HG02678 (cell line): Measurements from ENCODE around the gene ALCAM.

Experiments
- ATAC-seq: cut with Tn5 transposase; IDR thresholded peaks from one replicate; pipeline ENCODE4 v1.9.1; 2021; ENCODE audit warnings: mild to moderate bottlenecking, moderate library complexity; ENCODE audit not compliant: unreplicated experiment

ALCAM gene

DNA sequence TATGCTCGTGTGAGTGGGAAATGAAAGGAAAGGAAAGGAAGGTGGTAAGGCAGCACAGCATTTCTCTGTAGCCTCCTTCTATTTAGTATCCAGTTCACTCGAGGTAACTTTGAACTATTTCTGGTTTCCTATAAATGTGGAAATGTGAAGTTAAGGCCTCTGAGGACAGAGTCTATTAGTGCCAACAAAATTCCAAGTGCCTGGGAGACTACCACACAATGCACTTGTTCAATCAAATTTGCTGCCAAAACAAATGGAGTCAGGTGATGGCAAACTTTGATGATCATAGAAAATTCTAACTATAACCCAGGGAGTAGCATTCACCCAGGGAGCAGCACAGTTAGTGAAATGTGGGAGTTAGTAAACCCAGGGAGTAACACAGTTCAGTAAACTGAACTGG, 155.1 kb downstream of the ALCAM start:
- no peak for ATAC-seq

DNA sequence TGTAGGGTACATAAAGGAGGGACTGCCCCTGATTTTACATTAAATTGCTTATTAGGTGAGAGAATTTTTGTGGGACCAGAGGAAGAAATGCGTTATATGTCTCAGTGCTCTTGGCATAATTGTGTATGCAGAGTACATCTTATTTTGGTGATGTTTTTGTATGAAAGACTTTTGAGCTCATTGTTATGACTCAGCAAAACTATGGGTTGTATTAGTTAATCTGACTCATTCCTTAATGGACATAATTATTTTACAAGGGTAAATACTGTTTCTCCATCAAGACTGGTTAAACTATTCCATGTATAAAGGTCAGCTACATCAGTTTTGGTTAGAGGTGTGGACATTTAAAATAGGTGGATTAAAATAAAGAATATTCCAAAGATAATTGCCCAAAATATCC, 156.8 kb downstream of the ALCAM start:
- ATAC-seq = no peak

DNA sequence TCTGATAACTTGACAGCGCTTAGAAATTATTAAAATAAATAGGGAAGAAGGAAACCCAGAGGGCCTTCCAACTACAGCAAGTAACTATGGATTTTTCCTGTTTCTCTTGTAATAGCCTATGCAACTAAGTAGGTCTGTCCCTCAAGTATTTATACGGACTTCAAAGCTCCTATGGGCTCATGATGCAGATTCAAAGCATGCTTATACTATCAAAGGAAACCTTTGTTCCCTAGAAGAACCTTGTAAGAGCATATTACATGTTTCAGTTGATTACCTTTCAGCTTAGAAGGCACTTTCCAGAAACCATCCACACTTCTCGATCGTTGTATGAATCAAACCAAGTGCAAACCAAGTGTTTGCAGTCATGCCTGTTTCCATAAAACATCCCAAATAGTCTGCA, 158.8 kb downstream of the ALCAM start:
- ATAC-seq = no peak

DNA sequence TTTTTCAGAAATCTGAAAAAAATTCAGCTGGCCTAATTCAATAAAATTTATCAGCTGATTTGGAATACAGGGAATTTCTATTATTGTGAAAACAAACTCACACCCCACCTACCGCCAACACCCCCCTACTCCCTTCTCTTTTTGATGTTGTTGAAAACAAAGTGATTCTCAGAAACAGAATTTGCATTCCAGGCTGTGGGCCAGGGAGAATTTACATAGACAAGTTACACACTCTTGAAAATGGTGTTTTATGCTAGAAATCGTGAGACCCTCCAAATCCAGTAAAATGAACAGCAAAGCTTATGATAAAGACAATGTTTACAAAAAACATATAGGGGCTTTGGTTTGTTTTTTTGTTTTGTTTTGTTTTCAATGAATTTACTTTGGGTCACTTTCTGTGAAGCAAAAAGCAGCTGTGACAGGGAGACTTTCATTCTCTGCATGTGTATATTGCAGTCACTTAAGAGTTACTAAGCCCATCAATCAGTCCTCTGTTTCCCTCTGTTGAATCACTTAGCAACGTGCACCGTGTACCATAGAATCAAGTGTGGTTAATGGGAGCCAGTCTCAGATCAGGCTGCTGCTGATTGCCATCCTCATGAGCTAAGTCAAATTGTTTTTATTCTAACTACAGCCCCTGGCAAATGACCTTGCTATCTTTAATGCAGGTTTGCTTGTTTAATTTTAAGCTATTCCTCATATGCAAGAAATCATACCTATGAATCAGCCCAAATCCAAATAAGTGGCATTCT, 159.8 kb downstream of the ALCAM start:
- no peak for ATAC-seq

DNA sequence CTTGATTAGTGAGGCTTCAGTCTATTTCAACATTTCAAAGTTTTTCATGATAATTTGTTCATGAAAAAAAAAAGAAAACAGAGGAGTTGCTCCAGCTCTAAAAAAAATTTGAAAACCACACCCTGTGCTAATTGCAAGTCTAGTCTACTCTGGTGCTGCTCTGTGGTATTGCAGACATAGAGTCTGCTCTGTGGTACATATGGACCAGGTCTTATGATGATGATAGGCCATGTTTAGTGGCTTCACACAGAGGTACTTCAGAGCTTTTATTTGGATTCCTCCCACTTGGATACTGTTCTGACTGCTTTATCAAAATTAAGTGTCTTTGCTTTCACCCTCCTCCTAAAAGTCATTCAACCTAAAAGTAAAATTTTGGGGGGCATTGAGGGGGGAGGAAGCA, 160.8 kb downstream of the ALCAM start:
- no peak for ATAC-seq

DNA sequence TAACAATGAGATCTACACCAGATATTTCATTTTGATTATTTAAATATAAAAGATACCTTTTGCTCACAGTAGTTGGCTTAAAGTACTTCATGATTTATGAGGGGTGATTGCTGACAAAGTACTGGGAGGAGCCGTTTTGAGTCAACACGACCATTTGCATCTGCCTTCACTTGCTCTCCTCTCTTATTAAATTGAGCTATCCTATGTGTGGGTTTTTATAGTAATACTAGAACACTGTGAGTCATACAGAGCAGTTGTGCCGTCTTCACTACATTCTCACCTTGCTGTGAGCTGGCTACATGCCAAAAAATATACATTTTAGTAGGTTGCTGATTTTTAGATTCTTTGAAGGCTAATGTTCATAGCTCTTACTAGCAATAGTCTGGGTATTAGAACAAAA, 161.2 kb downstream of the ALCAM start:
- peak; percentile 53 for ATAC-seq

DNA sequence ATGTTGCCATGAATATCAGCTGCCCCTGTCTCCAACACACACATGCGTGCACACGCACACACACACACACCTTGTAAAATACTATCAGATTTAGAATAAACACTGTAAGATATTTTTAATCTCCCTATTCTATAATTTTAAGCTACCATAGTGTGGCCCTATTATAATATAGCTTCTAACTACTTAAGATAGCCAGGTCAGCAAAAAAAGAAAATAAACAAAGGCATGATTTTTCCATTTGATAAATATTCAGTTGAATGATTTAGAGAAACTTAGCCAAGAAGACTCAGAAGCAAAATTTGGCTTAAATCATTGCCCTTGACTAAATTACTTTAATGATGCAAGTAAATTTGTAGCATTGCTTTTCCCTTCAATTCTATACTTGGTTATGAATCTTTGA, 162.2 kb downstream of the ALCAM start:
- no peak for ATAC-seq

DNA sequence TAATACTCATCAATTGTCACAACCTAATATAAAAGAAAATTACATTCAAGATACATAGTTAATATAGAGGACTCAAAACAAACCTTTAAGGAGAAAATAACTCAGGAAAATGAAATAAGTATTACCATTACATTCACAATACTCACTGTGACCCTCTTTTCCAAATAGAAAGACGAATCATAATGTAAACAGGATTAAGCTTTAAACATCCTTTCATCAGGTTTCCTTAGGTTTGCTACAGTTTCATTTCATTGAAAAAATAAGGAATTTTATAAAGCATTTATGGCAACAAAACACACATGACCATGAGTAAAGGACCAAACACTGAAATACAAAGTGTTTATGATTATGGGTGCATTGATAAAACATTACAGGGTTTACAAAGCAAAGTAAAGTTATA, 162.7 kb downstream of the ALCAM start:
- ATAC-seq = no peak

DNA sequence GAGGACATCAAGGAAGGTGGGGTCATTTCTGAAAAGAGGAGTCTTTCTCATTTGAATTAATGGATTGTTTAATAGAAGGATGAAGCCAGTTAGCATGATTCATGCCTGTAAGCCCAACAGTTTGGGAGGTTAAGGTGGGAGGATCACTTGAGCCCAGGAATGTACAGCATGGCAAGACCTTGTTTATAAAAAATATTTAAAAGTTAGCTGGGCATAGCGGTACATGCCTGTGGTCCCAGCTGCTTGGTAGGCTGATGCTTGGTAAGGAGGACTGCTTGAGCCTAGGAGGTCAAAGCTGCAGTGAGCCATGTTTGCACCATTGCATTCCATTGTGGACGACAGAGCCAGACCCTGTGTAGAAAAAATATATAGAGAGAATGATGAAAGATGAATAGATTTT, 165.5 kb downstream of the ALCAM start:
- no peak for ATAC-seq

DNA sequence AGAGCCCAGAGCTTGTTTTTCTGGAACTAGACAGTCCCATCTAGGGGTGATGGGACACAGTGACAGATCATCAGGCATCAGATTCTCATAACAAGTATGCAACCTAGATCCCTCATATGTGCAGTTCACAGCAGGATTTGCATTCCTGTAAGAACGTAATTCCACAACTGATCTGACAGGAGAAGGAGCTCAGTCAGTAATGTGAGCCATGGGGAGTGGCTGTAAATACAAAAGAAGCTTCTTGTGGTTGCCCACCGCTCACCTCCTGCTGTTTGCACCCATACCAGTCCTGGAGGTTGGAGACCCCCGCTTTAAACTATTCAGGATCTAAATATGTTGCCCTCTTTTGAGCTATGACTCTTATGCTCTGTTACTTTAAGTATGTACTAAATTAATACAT, 167.3 kb downstream of the ALCAM start:
- ATAC-seq = no peak

DNA sequence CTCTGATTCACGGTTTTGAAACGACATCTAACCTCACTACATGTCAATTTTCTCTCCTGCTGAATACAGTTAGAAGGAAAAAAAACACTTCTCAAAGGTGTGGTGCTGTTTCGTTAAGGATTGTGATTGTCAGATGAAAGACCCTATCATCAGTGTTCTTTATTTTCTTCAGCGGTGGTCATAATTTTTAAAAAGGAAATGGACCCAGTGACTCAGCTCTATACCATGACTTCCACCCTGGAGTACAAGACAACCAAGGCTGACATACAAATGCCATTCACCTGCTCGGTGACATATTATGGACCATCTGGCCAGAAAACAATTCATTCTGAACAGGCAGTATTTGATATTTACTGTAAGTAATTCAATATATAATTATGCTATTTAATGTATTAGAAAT, 167.8 kb downstream of the ALCAM start:
- ATAC-seq = no peak

DNA sequence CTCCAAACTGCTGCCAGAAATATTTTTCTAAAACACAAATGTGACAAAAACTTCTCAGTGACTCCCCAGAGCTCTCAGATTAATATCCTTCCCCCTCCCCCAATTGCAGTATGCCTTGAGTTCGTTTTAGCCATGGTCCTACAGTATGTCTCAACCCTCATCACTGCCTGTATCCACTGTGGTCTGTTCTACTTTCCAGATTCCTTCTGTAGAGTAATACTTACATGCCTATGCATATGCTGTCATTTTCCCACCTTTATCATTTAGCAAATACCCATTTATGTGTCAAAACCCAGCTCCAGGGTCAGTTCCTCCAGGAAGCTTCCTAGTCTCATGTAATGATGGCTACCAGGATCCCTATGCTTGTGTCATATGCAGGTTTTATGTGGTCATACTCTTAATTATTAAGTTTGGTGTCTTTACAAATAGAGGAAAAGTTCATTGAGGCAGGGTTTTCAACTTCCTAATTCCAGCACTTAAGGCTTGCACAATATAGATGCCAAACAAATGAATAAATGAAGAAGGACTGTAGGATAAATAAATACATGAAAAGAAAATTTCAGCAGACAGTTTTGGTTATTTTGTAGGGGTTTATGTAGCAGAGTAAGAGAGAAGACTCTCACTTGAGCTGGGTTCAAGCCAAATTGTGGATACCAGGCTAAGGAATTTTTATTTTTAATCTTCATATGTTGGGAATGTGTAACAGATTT, 170.8 kb downstream of the ALCAM start:
- ATAC-seq = no peak

DNA sequence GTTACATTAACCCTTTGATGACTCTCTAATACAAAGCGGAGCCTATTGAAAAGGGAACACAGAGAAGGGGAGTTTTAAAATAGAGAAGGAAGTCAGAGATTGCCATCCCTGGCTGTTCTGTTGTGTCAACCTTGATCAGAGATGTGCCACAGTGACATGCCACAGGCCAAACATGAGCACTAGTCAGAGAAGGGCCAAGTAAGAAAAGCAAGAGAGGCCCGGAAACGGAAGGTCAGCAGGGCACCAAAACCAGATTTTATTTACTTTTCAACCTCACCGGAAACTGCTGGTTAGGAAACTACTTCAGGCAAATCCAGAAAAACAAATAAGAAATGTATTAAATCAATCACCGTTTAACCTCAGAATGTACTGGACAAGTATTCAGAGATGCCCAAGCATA, 171.8 kb downstream of the ALCAM start:
- ATAC-seq = no peak

DNA sequence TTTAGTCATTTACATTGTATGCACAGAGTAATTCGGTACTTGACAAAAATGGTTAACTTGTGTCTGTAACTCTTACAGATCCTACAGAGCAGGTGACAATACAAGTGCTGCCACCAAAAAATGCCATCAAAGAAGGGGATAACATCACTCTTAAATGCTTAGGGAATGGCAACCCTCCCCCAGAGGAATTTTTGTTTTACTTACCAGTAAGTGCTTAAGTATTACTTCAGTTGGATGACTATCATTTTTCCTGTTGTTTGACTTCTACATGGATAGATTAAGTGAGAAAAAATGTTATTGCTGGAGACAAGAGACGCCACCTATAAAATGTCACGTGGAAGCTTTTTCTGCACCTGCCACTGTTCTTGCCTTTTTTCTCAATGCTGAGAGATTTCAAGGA, 173.2 kb downstream of the ALCAM start:
- no peak for ATAC-seq

DNA sequence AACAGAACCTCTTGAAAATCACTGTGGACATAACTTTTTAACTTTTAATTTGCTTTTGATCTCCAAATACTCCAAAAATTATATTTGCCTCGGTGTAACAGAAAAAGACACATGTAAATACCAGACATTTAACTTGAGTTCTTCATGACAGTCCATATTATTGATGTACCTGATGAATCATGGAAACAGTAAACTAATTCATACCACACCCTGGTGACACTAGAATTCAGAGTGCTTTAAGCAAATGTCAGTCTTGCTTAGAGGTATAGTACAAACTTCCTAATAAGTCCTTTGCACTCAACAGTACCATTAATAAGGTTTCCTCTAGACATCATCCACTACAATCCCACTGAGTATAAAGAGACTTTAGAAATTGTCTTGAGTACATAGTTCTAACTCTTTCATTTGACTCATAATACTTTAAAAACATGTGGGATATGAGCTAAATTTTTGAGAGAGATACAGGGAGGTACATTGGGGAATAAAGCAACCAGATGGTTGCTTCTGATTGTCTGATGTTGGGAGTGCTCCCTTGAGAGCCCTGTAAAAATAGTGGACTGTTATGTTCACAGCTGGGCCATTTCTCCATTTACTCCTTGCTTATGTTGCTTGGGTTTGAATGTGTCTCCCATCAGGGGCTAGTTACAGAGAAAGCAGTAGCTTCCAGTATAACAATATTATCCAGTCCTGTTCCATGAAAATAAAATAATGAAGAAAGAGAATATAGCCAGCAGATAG, 175.7 kb downstream of the ALCAM start:
- no peak for ATAC-seq

DNA sequence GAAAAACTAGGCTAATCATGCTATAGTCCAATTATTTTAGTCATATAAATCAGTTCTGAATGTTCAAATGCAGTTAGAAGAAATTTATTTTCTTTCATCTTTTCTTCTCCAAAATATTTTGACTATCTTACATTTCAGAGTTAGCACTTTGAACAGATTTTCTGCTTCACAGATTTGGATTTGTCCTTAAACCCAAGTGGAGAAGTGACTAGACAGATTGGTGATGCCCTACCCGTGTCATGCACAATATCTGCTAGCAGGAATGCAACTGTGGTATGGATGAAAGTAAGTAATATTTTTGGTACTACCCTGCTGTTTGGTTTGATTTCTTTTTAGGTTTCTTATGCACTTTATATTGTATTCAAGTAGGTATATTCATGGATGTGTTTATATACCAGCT, 178.3 kb downstream of the ALCAM start:
- ATAC-seq = no peak

DNA sequence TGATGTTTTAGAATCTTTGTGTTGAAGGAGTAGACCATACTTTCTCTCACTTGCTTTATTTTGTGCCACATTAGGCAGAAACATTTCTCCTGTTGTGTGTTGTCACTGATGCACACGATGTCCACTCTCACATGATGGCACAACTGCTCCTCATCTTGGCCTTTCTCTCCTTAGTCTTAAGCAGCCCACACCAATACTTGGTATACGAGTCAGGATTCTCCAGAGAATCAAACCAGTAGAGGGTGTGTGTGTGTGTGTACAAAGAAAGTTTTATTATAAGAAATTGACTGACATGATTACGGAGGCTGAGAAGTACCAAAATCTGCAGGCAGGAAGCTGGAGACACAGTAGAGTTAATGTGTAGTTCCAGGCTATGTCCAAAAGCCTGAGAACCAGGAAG, 187.1 kb downstream of the ALCAM start:
- ATAC-seq = no peak

DNA sequence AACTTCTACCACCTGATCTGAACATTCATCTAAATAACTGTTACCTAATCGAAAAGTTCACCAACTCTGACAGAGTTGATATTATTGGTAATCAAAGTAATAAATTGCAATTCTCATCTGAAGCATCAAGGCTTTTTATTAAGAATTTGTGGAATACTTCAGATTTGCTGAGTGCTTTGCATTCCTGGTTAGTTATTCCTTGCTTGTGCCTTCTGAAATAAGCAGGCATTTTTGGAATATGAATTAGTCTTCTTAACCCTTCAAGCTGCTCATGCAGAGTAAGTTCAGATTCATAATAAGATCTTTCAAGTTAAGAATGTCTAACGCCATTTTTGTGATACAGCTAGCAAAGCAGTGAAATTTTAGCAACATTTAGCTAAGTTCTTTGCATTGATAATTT, 188.5 kb downstream of the ALCAM start:
- no peak for ATAC-seq

DNA sequence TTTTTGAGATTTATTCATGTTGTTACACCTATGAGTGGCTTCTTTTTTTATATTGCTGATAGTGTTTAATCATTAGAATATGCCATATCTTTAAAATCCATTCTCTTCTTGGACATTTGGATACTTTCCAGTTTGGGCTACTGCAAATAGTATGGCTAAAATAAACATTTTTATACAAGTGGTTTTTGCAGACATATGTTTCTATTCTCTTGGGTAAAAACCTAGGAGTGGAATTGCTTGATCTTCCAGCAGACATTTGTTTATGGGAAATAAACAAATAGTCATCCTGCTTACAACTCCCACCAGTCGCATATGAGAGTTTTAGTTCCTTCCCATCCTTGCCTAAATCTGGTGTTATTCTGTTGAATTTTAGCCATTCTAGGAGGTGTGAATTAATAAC, 193.1 kb downstream of the ALCAM start:
- no peak for ATAC-seq

DNA sequence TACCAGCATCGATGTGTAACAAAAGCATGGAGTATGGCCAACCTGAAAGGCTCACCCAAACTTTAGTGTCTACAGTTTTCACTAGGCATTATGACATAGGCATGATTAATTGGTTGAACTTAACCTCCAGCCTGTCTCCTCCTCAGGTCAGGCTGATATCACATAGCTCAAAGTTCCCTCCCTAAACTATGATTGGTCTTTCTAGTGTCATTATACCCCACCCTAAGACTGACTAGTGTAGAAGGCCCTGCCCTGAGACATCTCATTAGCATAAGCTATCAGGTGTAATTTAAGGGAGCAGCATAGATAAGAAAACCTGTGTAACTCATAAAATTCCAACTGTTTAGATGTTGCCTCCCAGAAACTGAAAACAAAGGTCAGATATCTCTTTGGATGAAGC, 195.2 kb downstream of the ALCAM start:
- ATAC-seq = no peak

DNA sequence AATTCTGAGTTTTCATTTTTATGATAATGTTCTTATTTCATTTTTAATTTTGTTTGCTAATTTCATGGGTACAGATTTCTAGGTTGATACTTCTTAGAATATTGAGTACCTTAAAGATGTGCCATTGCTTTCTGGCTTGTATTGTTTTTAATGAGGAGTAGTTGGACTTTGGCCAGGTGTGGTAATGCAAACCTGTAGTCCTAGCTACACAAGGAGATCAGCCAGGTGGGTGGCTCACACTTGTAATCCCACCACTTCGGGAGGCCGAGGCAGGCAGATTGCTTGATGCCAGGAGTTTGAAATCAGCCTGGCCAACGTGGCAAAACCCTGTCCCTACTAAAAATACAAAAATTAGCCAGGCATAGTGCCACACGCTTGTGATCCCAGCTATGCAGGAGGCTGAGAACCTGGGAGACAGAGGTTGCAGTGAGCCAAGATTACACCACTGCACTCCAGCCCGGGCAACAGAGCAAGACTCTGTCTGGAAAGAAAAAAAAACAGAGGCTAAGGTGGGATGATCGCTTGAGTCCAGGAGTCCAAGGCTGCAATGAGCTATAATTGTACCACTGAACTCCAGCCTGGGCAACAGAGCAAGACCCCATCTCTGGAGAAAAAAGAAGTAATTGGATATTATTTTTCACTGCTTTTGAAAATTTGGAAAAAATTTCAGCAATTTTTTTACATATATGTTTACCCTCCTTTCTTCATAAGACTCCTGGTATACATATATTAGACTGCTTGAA, 198.0 kb downstream of the ALCAM start:
- ATAC-seq = no peak
